HepG2 (cell line): ENCODE results near the gene PHEX. TPM values are rescaled to one million over a fixed set of nuclear protein-coding genes. Genes with fewer than 3 reads are reported as not detected.

Experiments
- ATAC-seq: fragments of 200-7000 bp; cut with Tn5 transposase; 3 replicates; pipeline ENCODE4 v1.9.1; 2020; ENCODE audit warnings: mild to moderate bottlenecking, moderate library complexity
- BruUV-seq: library from RNA; stranded (reverse); fragments of 400-500 nt; replicated peaks from 2 replicates; lab custom pipeline; 2021; lab: Mats Ljungman, UMichigan
- CTCF ChIA-PET: fragments of 300-600 bp; formaldehyde crosslinking; extraction: SDS; loops from one replicate; lab custom pipeline; 2021; ENCODE audit warnings: low total read pairs, inconsistent platforms, low intra/inter-chr PET ratio; lab: Yijun Ruan, JAX
- POLR2A ChIA-PET: fragments of 350-600 bp; sonication (Branson Sonifier 250); formaldehyde crosslinking; loops from one replicate; lab custom pipeline; 2020; ENCODE audit warnings: antibody characterized with exemption, inconsistent platforms; lab: Yijun Ruan, JAX
- DNase-seq: peaks from one replicate; pipeline ENCODE4 v3.0.0-alpha.2; 2015; ENCODE audit warnings: low spot score
- FAIRE-seq: peaks from 3 replicates; lab custom pipeline; 2011; peaks lifted over from hg19 to GRCh38; lab: Jason Lieb, UNC
- H2AFZ ChIP-seq: one replicate; pipeline ENCODE4 v1.6.1; 2011; ENCODE audit warnings: low read length, inconsistent platforms
- H3K27ac ChIP-seq: fragments of 300-600 bp; 3 replicates; pipeline ENCODE4 v1.8.0; 2011; ENCODE audit warnings: mixed run types, mild to moderate bottlenecking, mixed read lengths, low read length, inconsistent platforms; ENCODE audit not compliant: insufficient read depth; ENCODE audit errors: extremely low read length
- H3K27me3 ChIP-seq, 2 experiments: fragments of 200-600 bp in 1 of 2; 2 replicates in 1 of 2; 3 replicates in 1 of 2; pipeline versions ENCODE4 v1.6.0 to v1.8.0; 2011; ENCODE audit warnings: low read length in 2 of 2, mild to moderate bottlenecking in 2 of 2, moderate library complexity in 2 of 2, inconsistent platforms in 1 of 2; ENCODE audit not compliant: insufficient read depth in 2 of 2, control insufficient read depth in 1 of 2
- H3K36me3 ChIP-seq, 2 experiments: fragments of 200-600 bp in 1 of 2; replicated peaks in 1 of 2; 2 replicates in 1 of 2; 3 replicates in 1 of 2; pipeline versions ENCODE4 v1.5.1 to v1.8.0; 2011; ENCODE audit warnings: low read length in 2 of 2, inconsistent platforms in 1 of 2; ENCODE audit not compliant: insufficient read depth in 2 of 2, control insufficient read depth in 1 of 2
- H3K4me1 ChIP-seq: 2 replicates; pipeline ENCODE4 v1.5.1; 2012; ENCODE audit warnings: low read length, inconsistent platforms; ENCODE audit not compliant: insufficient read depth
- H3K4me2 ChIP-seq: 2 replicates; pipeline ENCODE4 v1.6.0; 2011; ENCODE audit warnings: low read depth, low read length, inconsistent platforms
- H3K4me3 ChIP-seq, 3 experiments: fragments of 200-600 bp in 1 of 3; sonication (generic), shearing (Covaris generic) in 1 of 3; replicated peaks in 1 of 3; 2 replicates each; pipeline ENCODE4 v1.5.1; 2011 to 2016; ENCODE audit warnings: low read length in 3 of 3, inconsistent platforms in 2 of 3, low read depth in 2 of 3, mild to moderate bottlenecking in 2 of 3, control low read depth in 1 of 3, mixed read lengths in 1 of 3; ENCODE audit not compliant: insufficient read depth in 1 of 3
- H3K79me2 ChIP-seq: one replicate; pipeline ENCODE4 v1.6.1; 2011; ENCODE audit warnings: low read length, inconsistent platforms; ENCODE audit not compliant: insufficient read depth
- H3K9ac ChIP-seq: 2 replicates; pipeline ENCODE4 v1.6.0; 2011; ENCODE audit warnings: mild to moderate bottlenecking, low read depth, low read length, inconsistent platforms; ENCODE audit not compliant: insufficient read depth
- H3K9me3 ChIP-seq: 2 replicates; pipeline ENCODE4 v1.5.1; 2012; ENCODE audit warnings: mild to moderate bottlenecking, low read length
- H4K20me1 ChIP-seq: 2 replicates; pipeline ENCODE4 v1.6.0; 2011; ENCODE audit warnings: inconsistent platforms, mild to moderate bottlenecking, low read length, moderate library complexity; ENCODE audit not compliant: insufficient read depth
- IKZF4 ChIP-seq: sonication (generic); formaldehyde crosslinking; IDR thresholded peaks from 2 replicates; pipeline ENCODE4 v1.5.1; 2020; ENCODE audit warnings: borderline replicate concordance, mild to moderate bottlenecking, low read depth, missing genetic modification reagents; ENCODE audit errors: not compliant biosample characterization
- WGBS: methylation state at CpG from one replicate; pipeline ENCODE4 v1.1.6; 2017; ENCODE audit warnings: low lambda C conversion rate; 5-methylcytosine and 5-hydroxymethylcytosine counted together
- in situ Hi-C: cut with HindIII; loops from 2 replicates; pipeline ENCODE4 v1.10.0; 2017; ENCODE audit warnings: low pct_unique_long_range_greater_than_20kb; ENCODE audit not compliant: extremely low pct_ligation_motif_present
- intact Hi-C: fragments of 100-400 bp; cut with micrococcal nuclease; formaldehyde crosslinking; loops from one replicate; pipeline ENCODE4 v1.10.0; 2022; ENCODE audit not compliant: unreplicated experiment
- polyA plus RNA-seq, 8 experiments: library from polyadenylated mRNA; depleted of rRNA in 3 of 8; stranded (reverse) in 7 of 8; unstranded in 1 of 8; fragments of >200 nt; fragmentation: Illumina TruSeq in 4 of 8; extraction: Trizol in 4 of 8; gene quantifications; 2 replicates each; pipeline versions ENCODE4 v1.2.1 to v1.2.3, GENCODE V29; 2011 to 2016; ENCODE audit warnings: low read depth in 4 of 8, missing spikeins in 1 of 8, mixed read lengths in 1 of 8; ENCODE audit not compliant: insufficient read depth in 1 of 8
- total RNA-seq, 5 experiments: library from RNA; depleted of rRNA; stranded (reverse); fragments of >200 nt; fragmentation: Illumina TruSeq; extraction: Trizol; gene quantifications; 2 replicates each; pipeline ENCODE4 v1.2.3, GENCODE V29; 2016; ENCODE audit warnings: low read depth in 1 of 5
- TF ChIP-seq, protein P1 (sequence below), 2 experiments: fragments of 450-650 bp in 1 of 2; sonication (generic) in 1 of 2; formaldehyde crosslinking in 1 of 2; IDR thresholded peaks; 2 replicates each; pipeline versions ENCODE4 v1.6.1 to v1.8.0; 2016 to 2022; ENCODE audit warnings: antibody characterized with exemption in 1 of 2, mild to moderate bottlenecking in 1 of 2, missing genetic modification reagents in 1 of 2

Gene PHEX
- total and polyA plus RNA-seq, 2 of the 13 experiments (the other 11 are each of a cell fraction or from before 2014, with no cell fraction given), result 0.01 to 0.27 TPM

DNA sequence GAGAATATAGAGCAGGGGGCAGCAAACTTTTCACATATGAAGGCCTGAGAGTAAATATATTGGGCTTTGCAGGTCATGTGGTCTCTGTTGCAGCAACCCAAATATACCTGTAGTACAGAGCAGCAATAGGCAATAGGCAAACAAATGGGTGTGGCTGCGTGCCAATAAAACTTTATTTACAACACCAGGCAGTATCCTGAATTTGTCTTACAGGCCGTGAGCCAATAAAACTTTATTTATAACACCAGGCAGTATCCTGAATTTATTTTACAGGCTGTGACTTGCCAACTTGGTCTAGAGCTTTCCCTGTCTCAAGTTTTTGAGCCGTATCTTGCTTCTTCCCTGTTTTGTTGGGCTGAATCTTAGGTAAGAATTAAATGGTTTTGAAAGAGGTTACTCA lies 118.2 kb downstream of the PHEX start:
- TF ChIP-seq IKZF4 (CRISPR knock-in tag), result no peak
- TF ChIP-seq, protein P1, sequence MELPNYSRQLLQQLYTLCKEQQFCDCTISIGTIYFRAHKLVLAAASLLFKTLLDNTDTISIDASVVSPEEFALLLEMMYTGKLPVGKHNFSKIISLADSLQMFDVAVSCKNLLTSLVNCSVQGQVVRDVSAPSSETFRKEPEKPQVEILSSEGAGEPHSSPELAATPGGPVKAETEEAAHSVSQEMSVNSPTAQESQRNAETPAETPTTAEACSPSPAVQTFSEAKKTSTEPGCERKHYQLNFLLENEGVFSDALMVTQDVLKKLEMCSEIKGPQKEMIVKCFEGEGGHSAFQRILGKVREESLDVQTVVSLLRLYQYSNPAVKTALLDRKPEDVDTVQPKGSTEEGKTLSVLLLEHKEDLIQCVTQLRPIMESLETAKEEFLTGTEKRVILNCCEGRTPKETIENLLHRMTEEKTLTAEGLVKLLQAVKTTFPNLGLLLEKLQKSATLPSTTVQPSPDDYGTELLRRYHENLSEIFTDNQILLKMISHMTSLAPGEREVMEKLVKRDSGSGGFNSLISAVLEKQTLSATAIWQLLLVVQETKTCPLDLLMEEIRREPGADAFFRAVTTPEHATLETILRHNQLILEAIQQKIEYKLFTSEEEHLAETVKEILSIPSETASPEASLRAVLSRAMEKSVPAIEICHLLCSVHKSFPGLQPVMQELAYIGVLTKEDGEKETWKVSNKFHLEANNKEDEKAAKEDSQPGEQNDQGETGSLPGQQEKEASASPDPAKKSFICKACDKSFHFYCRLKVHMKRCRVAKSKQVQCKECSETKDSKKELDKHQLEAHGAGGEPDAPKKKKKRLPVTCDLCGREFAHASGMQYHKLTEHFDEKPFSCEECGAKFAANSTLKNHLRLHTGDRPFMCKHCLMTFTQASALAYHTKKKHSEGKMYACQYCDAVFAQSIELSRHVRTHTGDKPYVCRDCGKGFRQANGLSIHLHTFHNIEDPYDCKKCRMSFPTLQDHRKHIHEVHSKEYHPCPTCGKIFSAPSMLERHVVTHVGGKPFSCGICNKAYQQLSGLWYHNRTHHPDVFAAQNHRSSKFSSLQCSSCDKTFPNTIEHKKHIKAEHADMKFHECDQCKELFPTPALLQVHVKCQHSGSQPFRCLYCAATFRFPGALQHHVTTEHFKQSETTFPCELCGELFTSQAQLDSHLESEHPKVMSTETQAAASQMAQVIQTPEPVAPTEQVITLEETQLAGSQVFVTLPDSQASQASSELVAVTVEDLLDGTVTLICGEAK (IDR thresholded peaks at IDR 0.05), result no peak
- TF ChIP-seq, protein P1 (CRISPR knock-in tag; IDR thresholded peaks at IDR 0.05), result 0 out of 2 replicates have a peak, but pooled peaks have one; percentile 28
- no peak overlapping the region for H3K4me2 ChIP-seq
- H3K27me3 ChIP-seq, result no peaks in the 10 kb centered on the region
- H4K20me1 ChIP-seq, result no peaks in the 10 kb centered on the region
- no peak for ATAC-seq
- no TSS peak for BruUV-seq
- no peaks in the 10 kb centered on the region for H3K36me3 ChIP-seq
- no peak overlapping the region for H3K9ac ChIP-seq
- ChIA-PET CTCF (no interaction called here), POLR2A (no interaction called here)
- no peaks in the 10 kb centered on the region for H3K79me2 ChIP-seq
- no peaks in the 10 kb centered on the region for H3K4me1 ChIP-seq
- 37% methylated on average over 3 of the region's 3 CpGs for WGBS
- intact Hi-C loops, result no loop called here
- H3K4me3 ChIP-seq, result no peak overlapping the region
- in situ Hi-C loops, result no loop called here
- FAIRE-seq, result no peak
- H3K9me3 ChIP-seq, result no peaks in the 10 kb centered on the region
- H2AFZ ChIP-seq, result no peak overlapping the region
- DNase-seq, result no peak
- H3K27ac ChIP-seq, result no peak overlapping the region
